ENCODE data around the gene AMDHD2. TPM values are rescaled to one million over a fixed set of nuclear protein-coding genes. Genes with fewer than 3 reads are reported as not detected.

The AMDHD2 gene
- total RNA-seq, 2 donors from 2014 or later = 42.6 to 67.0 TPM

DNA sequence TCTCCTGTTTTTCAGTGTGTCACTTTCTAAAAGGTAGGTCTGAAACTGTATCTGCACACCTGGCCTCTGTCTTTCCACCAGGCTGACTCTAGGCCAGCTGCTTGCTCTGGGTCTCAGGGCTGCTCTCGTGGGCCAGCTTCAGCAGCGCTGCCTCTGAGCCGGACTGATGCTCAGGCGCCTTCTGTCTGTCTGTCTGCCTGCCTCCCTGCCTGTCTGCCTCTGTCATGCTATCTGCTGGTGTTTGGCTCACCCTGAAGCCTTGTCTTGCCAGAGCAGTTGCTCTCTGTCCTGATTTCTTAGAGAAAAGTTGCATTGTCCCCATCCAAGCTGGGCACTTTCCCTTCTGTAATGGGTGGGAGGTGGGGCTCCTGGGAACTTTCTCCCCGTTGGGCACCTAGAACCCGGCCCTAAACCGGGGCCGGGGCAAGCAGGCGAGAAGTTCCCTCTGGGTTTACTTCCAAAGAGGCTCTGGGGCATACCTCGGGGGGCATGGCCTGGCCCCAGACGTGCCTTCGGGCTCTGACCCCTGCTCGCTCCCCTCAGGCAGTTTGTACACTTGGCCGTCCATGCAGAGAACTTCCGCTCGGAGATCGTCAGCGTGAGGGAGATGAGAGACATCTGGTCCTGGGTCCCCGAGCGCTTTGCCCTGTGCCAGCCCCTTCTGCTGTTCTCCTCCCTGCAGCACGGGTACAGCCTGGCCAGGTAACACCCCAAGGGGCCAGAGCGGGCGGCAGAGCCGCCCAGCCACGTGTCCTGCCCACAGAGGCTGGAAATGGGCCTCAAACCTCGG lies 22.3 kb upstream of the AMDHD2 start:
- DNase-seq (ENCODE audit: low spot score) (no peak), ATAC-seq (ENCODE audit: insufficient number of reproducible peaks, low FRiP score, low read depth) (no peak)
- Histone ChIP-seq H3K27me3 (replicated peaks; ENCODE audit: insufficient read depth) (no peaks in the 10 kb centered on the region), H3K36me3 (no peaks in the 10 kb centered on the region), H3K9me3 (no peaks in the 10 kb centered on the region), H3K4me1 (ENCODE audit: control insufficient read depth in 1 of 2, low read depth in 2 of 2) (peaks cover 29 to 52% of the 10 kb centered on the region in 2 donors), H3K27ac (peak overlapping the region in 1 of 2 donors; percentile 10), H3K4me3 (no peak overlapping the region)
- TF ChIP-seq, protein P1, sequence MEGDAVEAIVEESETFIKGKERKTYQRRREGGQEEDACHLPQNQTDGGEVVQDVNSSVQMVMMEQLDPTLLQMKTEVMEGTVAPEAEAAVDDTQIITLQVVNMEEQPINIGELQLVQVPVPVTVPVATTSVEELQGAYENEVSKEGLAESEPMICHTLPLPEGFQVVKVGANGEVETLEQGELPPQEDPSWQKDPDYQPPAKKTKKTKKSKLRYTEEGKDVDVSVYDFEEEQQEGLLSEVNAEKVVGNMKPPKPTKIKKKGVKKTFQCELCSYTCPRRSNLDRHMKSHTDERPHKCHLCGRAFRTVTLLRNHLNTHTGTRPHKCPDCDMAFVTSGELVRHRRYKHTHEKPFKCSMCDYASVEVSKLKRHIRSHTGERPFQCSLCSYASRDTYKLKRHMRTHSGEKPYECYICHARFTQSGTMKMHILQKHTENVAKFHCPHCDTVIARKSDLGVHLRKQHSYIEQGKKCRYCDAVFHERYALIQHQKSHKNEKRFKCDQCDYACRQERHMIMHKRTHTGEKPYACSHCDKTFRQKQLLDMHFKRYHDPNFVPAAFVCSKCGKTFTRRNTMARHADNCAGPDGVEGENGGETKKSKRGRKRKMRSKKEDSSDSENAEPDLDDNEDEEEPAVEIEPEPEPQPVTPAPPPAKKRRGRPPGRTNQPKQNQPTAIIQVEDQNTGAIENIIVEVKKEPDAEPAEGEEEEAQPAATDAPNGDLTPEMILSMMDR (IDR thresholded peaks at IDR 0.05) = no peak

DNA sequence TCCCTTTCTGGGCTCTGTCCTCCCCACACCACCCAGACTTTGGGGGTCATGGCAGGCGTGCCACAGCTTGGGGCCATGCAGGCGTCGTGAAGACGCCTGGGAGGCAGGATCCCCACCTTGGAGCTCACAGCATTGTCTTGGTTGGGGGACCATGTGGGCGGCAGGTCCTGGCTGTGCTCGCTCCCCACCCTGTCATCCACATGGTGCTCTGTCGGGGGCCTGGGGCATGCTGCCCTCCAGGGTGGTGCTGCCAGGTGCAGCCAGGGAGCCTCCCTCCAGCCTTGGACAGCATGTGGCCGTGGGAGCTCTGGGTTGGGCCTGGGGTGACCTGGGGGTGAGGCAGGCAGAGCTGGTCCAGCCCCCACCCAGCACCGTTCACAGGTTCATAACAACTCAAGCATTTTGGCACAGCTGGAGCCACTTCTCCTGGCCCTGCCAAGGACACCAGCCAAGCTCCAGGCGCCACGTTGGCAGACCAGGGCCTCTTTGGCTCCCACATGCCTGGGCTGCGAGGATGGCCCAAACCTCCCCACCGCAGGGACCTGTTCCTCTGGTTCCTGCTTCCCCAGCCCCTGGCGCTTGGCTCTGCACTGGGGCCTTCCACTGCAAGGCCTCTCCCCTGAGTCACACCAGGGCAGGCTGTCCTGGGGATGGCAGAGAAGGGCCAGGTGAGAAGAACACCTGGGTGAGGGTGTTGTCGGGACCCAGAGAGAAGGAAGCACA lies 21.5 kb upstream of the AMDHD2 start:
- peaks cover 29 to 48% of the 10 kb centered on the region in 2 donors for H3K4me1 ChIP-seq (ENCODE audit: control insufficient read depth in 1 of 2, low read depth in 2 of 2)
- DNase-seq (ENCODE audit: low spot score) (no peak), ATAC-seq (ENCODE audit: insufficient number of reproducible peaks, low FRiP score, low read depth) (no peak)
- no peak overlapping the region for H3K4me3 ChIP-seq
- no peaks in the 10 kb centered on the region for H3K36me3 ChIP-seq
- H3K27ac ChIP-seq = peak overlapping the region in 1 of 2 donors; percentile 43
- H3K27me3 ChIP-seq (replicated peaks; ENCODE audit: insufficient read depth) = no peaks in the 10 kb centered on the region
- TF ChIP-seq, protein P1 (IDR thresholded peaks at IDR 0.05) = no peak
- no peaks in the 10 kb centered on the region for H3K9me3 ChIP-seq

DNA sequence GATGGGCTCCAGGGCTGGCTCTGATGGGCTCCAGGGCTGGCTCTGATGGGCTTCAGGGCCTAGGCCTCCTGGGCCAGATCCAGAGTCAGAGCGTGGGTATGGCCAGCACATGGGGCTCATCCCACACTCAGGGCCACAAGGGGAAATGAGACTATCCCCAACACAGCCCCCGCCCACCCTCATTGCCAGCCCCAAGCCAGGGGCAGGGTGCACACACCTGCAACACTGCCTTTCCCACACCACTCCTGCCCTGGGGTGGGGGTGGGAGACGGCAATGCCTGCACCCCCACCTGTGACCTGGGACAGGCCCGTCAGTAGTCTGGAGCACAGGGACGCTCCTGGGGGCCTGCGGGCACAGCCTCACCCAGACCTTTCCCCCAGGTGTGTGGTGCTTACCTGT lies 20.7 kb upstream of the AMDHD2 start:
- H3K4me1 ChIP-seq (ENCODE audit: control insufficient read depth in 1 of 2, low read depth in 2 of 2) = peaks cover 29 to 45% of the 10 kb centered on the region in 2 donors
- TF ChIP-seq, protein P1 (IDR thresholded peaks at IDR 0.05) = no peak

DNA sequence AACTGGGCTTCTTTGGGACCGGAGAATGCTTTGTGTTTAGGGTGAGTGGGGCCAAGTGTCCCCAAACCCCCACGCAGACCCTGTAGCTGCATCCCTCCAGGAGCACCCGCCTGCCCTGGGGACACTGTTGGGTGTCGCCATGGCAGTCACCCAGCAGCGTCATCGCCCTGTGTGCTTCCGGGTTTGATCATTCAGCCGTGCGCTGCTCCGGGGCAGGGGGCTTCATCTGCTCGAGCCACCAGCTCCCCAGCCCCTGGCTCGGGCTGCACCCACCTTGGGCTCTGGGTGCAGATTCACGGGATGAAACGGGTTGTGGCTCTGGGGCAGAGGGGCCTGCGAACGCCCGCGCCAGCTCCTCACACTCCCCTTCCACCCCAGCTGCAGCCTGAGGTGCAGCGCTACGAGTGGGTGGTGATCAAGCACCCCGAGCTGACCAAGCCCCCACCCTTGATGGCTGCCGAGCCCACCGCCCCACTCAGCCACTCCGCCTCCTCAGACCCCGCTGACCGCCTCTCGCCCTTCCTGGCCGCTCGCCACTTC lies 20.2 kb upstream of the AMDHD2 start:
- H3K9me3 ChIP-seq = no peaks in the 10 kb centered on the region
- H3K27ac ChIP-seq = no peak overlapping the region
- DNase-seq (ENCODE audit: low spot score) (no peak), ATAC-seq (ENCODE audit: insufficient number of reproducible peaks, low FRiP score, low read depth) (no peak)
- H3K4me3 ChIP-seq = no peak overlapping the region
- TF ChIP-seq, protein P1 (IDR thresholded peaks at IDR 0.05) = no peak
- H3K4me1 ChIP-seq (ENCODE audit: control insufficient read depth in 1 of 2, low read depth in 2 of 2) = peaks cover 29 to 45% of the 10 kb centered on the region in 2 donors
- no peaks in the 10 kb centered on the region for H3K27me3 ChIP-seq (replicated peaks; ENCODE audit: insufficient read depth)
- H3K36me3 ChIP-seq = no peaks in the 10 kb centered on the region

More for the DNA sequence above, 20.7 kb upstream of the AMDHD2 start:
- DNase-seq (ENCODE audit: low spot score) (no peak), ATAC-seq (ENCODE audit: insufficient number of reproducible peaks, low FRiP score, low read depth) (no peak)
- Histone ChIP-seq H3K4me3 (no peak overlapping the region), H3K36me3 (no peaks in the 10 kb centered on the region), H3K27me3 (replicated peaks; ENCODE audit: insufficient read depth) (no peaks in the 10 kb centered on the region), H3K27ac (peak overlapping the region in 1 of 2 donors; percentile 43), H3K9me3 (no peaks in the 10 kb centered on the region)

DNA sequence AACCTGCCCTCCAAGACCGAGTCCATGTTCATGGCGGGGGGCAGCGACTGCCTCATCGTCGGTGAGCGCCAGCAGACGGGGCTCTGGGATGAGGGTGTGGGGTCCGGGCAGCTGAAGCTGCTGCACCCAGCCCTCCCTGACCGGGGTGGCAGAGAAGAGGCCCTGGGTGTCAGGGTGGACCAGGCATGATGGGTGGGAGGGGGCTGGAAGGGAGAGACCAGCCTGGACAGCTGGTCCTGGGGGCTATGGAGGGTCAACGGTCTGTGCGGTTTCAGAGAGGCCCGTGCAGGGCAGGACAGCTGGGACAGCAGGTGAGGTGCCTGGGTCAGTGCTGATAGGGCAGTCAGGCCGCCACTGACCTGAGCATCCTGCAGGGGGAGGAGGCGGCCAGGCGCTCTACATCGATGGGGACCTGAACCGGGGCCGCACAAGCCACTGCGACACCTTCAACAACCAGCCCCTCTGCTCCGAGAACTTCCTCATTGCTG lies 19.7 kb upstream of the AMDHD2 start:
- Histone ChIP-seq H3K27me3 (replicated peaks; ENCODE audit: insufficient read depth) (no peaks in the 10 kb centered on the region), H3K27ac (no peak overlapping the region), H3K4me1 (ENCODE audit: control insufficient read depth in 1 of 2, low read depth in 2 of 2) (peaks cover 29 to 45% of the 10 kb centered on the region in 2 donors), H3K4me3 (no peak overlapping the region), H3K36me3 (no peaks in the 10 kb centered on the region), H3K9me3 (no peaks in the 10 kb centered on the region)
- ATAC-seq (ENCODE audit: insufficient number of reproducible peaks, low FRiP score, low read depth) (no peak), DNase-seq (ENCODE audit: low spot score) (no peak)
- TF ChIP-seq, protein P1 (IDR thresholded peaks at IDR 0.05) = no peak
